Mesothelial cell of epicardium (in vitro differentiated cells): Measurements from ENCODE around the gene ABCA9. TPM values are rescaled to one million over a fixed set of nuclear protein-coding genes. Genes with fewer than 3 reads are reported as not detected.

ENCODE experiments used
- DNase-seq, 2 experiments: peaks; one replicate each; pipeline ENCODE4 v3.0.0; 2021; ENCODE audit warnings: low spot score in 2 of 2; ENCODE audit not compliant: unreplicated experiment in 2 of 2
- H3K27ac Mint-ChIP-seq: 2 replicates; pipeline ENCODE4 v1.8.0; 2021; ENCODE audit warnings: mixed read lengths
- H3K27me3 Mint-ChIP-seq: 2 replicates; pipeline ENCODE4 v1.8.0; 2021; ENCODE audit warnings: low read depth, mixed read lengths
- H3K36me3 Mint-ChIP-seq: 2 replicates; pipeline ENCODE4 v1.8.0; 2021; ENCODE audit warnings: mixed read lengths
- H3K4me1 Mint-ChIP-seq: 2 replicates; pipeline ENCODE4 v1.8.0; 2021; ENCODE audit warnings: mixed read lengths
- H3K4me3 Mint-ChIP-seq: 2 replicates; pipeline ENCODE4 v1.8.0; 2021; ENCODE audit warnings: mild to moderate bottlenecking, moderate library complexity, mixed read lengths
- H3K9me3 Mint-ChIP-seq: 2 replicates; pipeline ENCODE4 v1.8.0; 2021; ENCODE audit warnings: mixed read lengths
- CTCF ChIP-seq: fragments of 200-600 bp; sonication (generic); IDR thresholded peaks from one replicate; pipeline ENCODE4 v1.5.0; 2021; ENCODE audit warnings: antibody characterized with exemption; ENCODE audit not compliant: unreplicated experiment
- total RNA-seq: library from RNA; stranded (reverse); gene quantifications from 3 replicates; pipeline ENCODE4 v1.2.1, GENCODE V29; 2021

Gene ABCA9
- total RNA-seq, 1 donor from 2014 or later = 1.5 TPM

- no peak for DNase-seq
- peaks cover 8% of the 10 kb centered on the region for H3K9me3 Mint-ChIP-seq
- no peak overlapping the region for H3K4me3 Mint-ChIP-seq
- TF ChIP-seq CTCF = no peak
- H3K4me1 Mint-ChIP-seq = peaks cover 7% of the 10 kb centered on the region
- no peaks in the 10 kb centered on the region for H3K36me3 Mint-ChIP-seq
- no peak overlapping the region for H3K27ac Mint-ChIP-seq
- peaks cover 13% of the 10 kb centered on the region for H3K27me3 Mint-ChIP-seq
These were observed 8.6 kb upstream of the ABCA9 start for GRCh38 chr17:69069226-69069750.

- DNase-seq = no peak
- H3K9me3 Mint-ChIP-seq = no peaks in the 10 kb centered on the region
- no peak for TF ChIP-seq CTCF
- no peak overlapping the region for H3K27ac Mint-ChIP-seq
- no peak overlapping the region for H3K4me3 Mint-ChIP-seq
- H3K36me3 Mint-ChIP-seq = no peaks in the 10 kb centered on the region
- peaks cover 17% of the 10 kb centered on the region for H3K27me3 Mint-ChIP-seq
- peaks cover 13% of the 10 kb centered on the region for H3K4me1 Mint-ChIP-seq
These were observed 6.7 kb upstream of the ABCA9 start for GRCh38 chr17:69067274-69068047.

- no peaks in the 10 kb centered on the region for H3K36me3 Mint-ChIP-seq
- TF ChIP-seq CTCF = no peak
- peaks cover 13% of the 10 kb centered on the region for H3K27me3 Mint-ChIP-seq
- H3K27ac Mint-ChIP-seq = no peak overlapping the region
- peaks cover 15% of the 10 kb centered on the region for H3K4me1 Mint-ChIP-seq
- no peak for DNase-seq
- H3K4me3 Mint-ChIP-seq = no peak overlapping the region
- no peaks in the 10 kb centered on the region for H3K9me3 Mint-ChIP-seq
These were observed 5.8 kb upstream of the ABCA9 start for GRCh38 chr17:69066482-69066881.

- Mint-ChIP-seq H3K9me3 (no peaks in the 10 kb centered on the region), H3K36me3 (no peaks in the 10 kb centered on the region), H3K27me3 (peaks cover 13% of the 10 kb centered on the region), H3K27ac (no peak overlapping the region), H3K4me1 (peaks cover 24% of the 10 kb centered on the region), H3K4me3 (no peak overlapping the region)
- DNase-seq = no peak
- no peak for TF ChIP-seq CTCF
These were observed 4.4 kb upstream of the ABCA9 start for GRCh38 chr17:69065113-69065512.

- Mint-ChIP-seq H3K9me3 (no peaks in the 10 kb centered on the region), H3K4me1 (peaks cover 24% of the 10 kb centered on the region), H3K36me3 (no peaks in the 10 kb centered on the region), H3K27me3 (peaks cover 13% of the 10 kb centered on the region), H3K4me3 (no peak overlapping the region), H3K27ac (no peak overlapping the region)
- no peak for DNase-seq
- TF ChIP-seq CTCF = no peak
These were observed 3.7 kb upstream of the ABCA9 start for GRCh38 chr17:69064476-69064875.
